GM12865 (cell line): ENCODE measurements around the gene NENF.

ENCODE experiments used
- DNase-seq: peaks from one replicate; pipeline ENCODE4 v3.0.0; 2010; ENCODE audit warnings: low read depth
- H3K4me3 ChIP-seq: 2 replicates; pipeline ENCODE4 v1.5.1; 2011; ENCODE audit warnings: mild to moderate bottlenecking, low read depth, low read length, control low read depth
- TF ChIP-seq, protein P1 (sequence below): IDR thresholded peaks from 2 replicates; pipeline ENCODE4 v1.5.1; 2011; ENCODE audit warnings: low read length, control low read depth, low read depth, inconsistent platforms; ENCODE audit not compliant: insufficient read depth; ENCODE audit errors: missing control alignments

Gene NENF

DNA sequence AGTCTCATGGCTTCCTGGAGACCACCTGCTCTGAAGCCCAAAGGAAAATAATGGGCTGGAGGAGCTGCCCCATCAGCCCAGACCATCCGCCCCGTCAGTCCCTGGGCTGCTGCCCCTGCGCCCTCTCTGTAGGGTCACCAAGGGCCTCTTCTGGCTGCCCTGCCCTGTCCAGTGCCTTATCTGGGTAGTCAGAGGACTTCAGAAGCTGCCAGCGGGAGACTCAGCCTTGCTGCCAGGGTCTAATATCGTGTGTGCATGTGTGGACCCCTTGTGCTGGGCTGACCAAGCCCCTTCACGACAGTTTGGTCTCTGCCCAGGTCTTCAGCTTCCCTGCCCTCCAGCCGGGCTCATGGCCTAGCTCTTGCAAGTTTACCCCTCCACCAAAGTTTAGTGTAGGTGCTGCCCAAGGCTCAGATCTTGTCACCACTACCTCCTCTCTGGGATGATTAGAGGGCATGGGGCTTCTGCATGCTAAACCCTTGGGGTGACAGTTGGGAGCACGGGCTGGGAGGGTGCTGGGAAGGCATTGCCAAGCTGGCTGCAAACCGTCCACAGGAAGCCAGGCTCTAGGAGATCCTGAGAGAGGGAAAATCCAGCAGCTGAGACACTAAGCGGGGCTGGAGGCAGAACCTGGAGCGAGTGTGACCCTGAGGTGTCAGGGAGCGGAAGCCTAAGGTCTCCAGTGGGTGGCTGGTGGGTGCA is 20.6 kb downstream of the NENF start:
- no peak for DNase-seq
- H3K4me3 ChIP-seq, result no peak overlapping the region
- TF ChIP-seq, protein P1, sequence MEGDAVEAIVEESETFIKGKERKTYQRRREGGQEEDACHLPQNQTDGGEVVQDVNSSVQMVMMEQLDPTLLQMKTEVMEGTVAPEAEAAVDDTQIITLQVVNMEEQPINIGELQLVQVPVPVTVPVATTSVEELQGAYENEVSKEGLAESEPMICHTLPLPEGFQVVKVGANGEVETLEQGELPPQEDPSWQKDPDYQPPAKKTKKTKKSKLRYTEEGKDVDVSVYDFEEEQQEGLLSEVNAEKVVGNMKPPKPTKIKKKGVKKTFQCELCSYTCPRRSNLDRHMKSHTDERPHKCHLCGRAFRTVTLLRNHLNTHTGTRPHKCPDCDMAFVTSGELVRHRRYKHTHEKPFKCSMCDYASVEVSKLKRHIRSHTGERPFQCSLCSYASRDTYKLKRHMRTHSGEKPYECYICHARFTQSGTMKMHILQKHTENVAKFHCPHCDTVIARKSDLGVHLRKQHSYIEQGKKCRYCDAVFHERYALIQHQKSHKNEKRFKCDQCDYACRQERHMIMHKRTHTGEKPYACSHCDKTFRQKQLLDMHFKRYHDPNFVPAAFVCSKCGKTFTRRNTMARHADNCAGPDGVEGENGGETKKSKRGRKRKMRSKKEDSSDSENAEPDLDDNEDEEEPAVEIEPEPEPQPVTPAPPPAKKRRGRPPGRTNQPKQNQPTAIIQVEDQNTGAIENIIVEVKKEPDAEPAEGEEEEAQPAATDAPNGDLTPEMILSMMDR, result no peak

- TF ChIP-seq, protein P1, result no peak
- no peak for DNase-seq
- H3K4me3 ChIP-seq, result no peak overlapping the region
These were observed 22.0 kb downstream of the NENF start for GRCh38 chr1:212454741-212455140.

- TF ChIP-seq, protein P1, result no peak
- DNase-seq, result no peak
- H3K4me3 ChIP-seq, result no peak overlapping the region
These were observed 22.7 kb downstream of the NENF start for GRCh38 chr1:212455401-212455800.

GRCh38 chr1:212455803-212456528 is 23.2 kb downstream of the NENF start:
- H3K4me3 ChIP-seq, result no peak overlapping the region
- TF ChIP-seq, protein P1, result peak; percentile 96
- peak; percentile 86 for DNase-seq

DNA sequence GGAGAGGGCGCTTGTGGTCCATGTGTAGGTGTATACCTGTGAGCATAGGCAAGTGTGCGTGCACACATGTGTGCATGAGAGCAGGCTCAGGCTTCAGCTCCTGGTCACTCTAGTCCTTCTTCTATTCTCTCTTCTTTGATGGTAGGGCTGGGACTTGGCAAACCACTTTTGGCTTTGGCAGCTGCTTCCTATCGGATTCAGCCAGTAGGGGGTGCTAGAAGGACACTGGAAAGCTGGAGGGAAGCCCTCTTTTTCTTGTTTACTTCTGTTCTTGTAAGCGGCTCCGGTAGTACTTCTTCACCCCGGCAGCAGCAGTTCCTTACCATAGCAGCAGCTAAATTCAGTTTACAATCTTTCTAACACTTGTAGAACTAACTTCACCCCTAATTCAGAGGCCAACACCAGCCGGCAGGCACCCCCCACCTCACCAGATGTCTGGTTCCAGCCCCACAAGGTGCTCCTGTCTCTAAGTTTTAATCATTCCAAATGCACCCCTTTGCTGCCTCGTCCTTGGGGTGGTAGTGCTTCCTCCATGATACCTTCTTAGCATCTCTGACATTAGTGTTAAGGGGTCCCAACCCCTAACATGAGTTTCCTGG is 25.1 kb downstream of the NENF start:
- no peak overlapping the region for H3K4me3 ChIP-seq
- TF ChIP-seq, protein P1, result peak; percentile 59
- DNase-seq, result peak; percentile 73

GRCh38 chr1:212458817-212459216 is 26.1 kb downstream of the NENF start:
- DNase-seq, result no peak
- H3K4me3 ChIP-seq, result no peak overlapping the region
- TF ChIP-seq, protein P1, result no peak
